Panc1 (cell line): Measurements from ENCODE around the gene CRIM1.

ENCODE experiments used
- CTCF ChIP-seq: fragments of 450-650 bp; IDR thresholded peaks from 2 replicates; pipeline ENCODE4 v1.5.1; 2017; ENCODE audit warnings: mild to moderate bottlenecking
- REST ChIP-seq, 2 experiments: IDR thresholded peaks; 2 replicates each; pipeline ENCODE4 v1.6.1; 2011 to 2012; ENCODE audit warnings: low read depth in 2 of 2, control low read depth in 1 of 2, low read length in 1 of 2, mild to moderate bottlenecking in 1 of 2, moderate library complexity in 1 of 2; ENCODE audit not compliant: insufficient read depth in 1 of 2

- TF ChIP-seq REST (IDR thresholded peaks at IDR 0.05; ENCODE audit: insufficient read depth in 1 of 2, low read depth in 2 of 2, low read length in 1 of 2), result no peak
- TF ChIP-seq CTCF, result no peak
These were observed 108.6 kb downstream of the CRIM1 start for GRCh38 chr2:36464006-36464721.
